GM18867 (cell line): ENCODE measurements around the gene FIGLA.
"Not testable (repeated sequence)": the region's sequence is repeated elsewhere in the genome, so short reads cannot be mapped to it uniquely, and the experiment has no call there.

Source experiments
- ATAC-seq: cut with Tn5 transposase; IDR thresholded peaks from one replicate; pipeline ENCODE4 v1.9.1; 2021; ENCODE audit warnings: mild to moderate bottlenecking, moderate library complexity; ENCODE audit not compliant: unreplicated experiment

Gene FIGLA

GRCh38 chr2:70808983-70809958 is 18.8 kb upstream of the FIGLA start:
- ATAC-seq: no peak

- no peak for ATAC-seq
Measured at GRCh38 chr2:70807828-70808118, 17.3 kb upstream of the FIGLA start.

GRCh38 chr2:70807102-70807827 is 16.8 kb upstream of the FIGLA start:
- no peak for ATAC-seq

DNA sequence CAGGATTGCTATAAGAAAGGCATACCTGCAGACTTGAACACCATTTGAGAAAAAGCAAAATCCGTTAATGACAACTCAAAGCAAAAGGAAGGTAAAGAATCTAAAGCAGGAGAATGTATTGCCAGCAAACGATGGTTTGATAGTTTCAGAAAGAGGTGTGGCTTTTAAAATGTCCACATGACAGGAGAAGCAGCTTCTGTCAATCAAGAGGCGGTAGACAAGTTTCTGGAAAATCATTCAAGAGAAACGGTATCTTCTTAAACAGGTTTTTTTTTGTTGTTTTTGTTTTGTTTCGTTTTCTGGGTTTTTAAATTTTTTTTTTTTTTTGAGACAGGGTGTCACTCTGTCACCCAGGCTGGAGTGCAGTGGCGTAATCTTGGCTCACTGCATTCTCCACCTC is 16.2 kb upstream of the FIGLA start:
- ATAC-seq: peak; percentile 65

DNA sequence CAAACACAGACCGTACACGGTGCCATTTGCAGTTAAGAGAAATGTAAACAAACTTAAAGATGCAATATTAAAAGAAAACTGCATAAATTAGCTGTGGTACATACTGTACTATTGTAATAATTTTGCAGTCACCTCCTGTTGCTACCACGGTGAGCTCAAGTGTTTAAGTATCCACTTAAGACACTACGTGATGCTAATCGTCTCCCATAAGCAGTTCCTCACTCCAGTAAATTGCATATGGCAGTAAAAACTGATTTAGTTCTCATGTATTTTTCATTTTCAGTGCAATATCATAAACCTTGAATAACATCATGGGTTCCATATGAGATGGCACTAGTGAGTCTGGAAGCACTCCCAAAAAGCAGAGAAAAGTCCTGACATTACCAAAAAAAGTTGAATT is 15.6 kb upstream of the FIGLA start:
- no peak for ATAC-seq

DNA sequence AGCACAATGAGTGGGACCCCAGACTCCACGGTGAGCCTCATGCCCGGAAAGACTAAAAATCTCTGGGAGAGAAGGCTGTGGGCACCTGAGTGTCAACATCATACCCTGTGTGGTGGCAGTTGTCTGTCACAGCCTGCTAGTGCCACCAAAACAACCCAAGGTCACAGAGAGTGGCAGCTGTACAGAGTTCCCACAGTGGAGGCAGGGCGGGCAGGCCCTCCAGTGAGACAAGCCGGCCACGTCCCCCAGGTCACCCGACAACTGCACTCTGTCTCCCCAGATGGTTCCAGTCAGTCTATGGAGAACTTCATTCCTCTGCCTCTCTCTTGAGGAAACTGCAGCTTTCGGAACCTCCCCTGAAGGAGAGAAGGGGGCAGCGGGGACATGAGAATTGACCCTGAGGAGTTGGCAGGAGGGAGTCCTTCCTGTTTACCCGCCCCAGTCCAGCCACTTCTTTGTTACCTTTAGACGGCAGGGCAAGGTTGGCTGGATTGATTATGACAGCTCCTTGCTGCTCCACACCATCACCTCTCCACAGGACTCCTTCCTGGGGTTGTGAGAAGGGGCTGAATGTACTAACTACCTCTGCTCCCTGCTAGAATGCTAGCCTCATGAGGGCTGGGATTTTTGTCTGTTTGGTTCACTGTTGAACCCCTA is 11.3 kb upstream of the FIGLA start:
- ATAC-seq: no peak

DNA sequence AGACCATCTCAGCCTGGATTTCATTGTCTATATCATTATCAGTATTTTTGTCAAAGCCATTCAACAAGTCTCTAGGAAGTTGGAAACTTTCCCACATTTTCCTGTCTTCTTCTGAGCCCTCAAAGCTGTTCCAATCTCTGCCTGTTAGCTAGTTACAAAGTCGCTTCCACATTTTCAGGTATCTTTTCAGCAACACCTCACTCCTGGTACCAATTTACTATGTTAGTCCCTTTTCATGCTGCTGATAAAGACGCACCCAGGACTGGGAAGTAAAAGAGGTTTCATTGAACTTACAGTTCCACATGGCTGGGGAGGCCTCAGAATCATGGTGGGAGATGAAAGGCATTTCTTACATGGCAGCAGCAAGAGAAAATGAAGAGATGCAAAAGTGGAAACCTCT is 9.3 kb upstream of the FIGLA start:
- no peak for ATAC-seq

DNA sequence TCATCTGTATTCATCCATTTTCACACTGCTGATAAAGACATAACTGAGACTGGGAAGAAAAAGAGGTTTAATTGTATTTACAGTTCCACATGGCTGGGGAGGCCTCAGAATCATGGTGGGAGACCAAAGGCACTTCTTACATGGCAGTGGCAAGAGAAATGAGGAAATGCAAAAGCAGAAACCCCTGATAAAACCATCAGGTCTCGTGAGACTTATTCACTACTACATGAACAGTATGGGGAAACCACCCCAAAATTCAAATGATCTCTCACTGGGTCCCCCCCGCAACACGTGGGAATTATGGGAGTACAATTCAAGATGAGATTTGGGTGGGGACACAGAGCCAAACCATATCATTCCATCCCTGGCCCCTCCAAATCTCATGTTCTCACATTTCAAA is 7.6 kb upstream of the FIGLA start:
- ATAC-seq: not testable (repeated sequence)

GRCh38 chr2:70797506-70797905 is 7.1 kb upstream of the FIGLA start:
- no peak for ATAC-seq

DNA sequence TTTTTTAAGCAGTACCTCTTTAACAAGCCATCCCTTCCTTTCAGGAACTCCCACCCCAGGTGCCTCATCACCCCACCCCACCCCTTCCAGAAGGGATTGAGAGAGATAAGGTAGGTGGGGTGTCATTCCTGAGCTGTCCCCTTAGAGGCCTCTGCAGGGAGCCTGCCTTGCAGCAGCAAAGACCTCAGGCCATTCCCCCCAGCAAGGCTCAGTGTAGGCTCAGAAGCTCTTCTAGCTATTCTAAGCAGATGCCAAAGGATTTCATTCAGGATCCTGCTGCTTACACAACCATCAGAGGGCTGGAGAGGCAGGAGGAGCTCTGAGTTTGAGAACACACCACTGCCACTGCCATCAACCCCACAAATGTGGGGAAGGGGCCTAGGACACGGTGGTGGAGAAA is 5.8 kb upstream of the FIGLA start:
- ATAC-seq: no peak

DNA sequence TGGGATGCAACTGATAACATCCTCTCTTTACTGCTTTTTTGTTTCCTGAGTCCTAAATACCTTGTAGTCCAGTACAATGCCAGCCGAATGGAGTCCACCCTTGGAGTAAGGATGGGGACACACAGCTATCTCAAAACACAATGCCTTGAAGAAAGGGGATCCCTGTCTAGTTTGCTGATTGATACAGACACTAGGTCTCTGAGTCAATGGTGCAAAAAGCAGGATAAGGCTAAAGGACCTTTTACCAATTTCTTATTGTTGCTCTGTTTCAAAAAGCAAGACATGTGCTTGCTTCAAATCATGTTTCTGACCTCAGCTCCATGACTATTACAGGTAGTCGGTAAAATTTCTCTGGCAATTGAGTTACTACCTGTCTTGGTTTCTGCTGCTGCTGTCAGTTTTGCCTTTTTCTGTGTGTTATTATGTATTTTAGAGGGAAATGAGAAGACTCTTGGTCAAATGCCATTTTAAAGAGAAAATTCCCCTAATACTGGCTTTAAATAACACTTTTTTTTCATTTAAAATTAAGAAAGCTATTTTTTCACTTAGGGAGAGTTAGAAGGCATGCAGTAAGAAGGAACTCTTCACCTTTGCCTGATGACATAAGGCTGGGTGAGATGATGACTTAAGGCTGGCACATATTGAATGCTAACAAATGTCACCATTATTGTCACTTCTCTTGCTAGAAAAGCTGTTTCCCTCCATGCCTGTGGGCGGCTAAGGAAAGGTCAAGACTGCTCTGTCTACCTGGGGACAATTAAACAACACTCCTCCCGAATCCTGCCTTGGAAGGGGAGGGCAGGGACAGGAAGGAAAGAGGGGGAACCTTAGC is 4.9 kb upstream of the FIGLA start:
- ATAC-seq: no peak

GRCh38 chr2:70793450-70793849 is 3.0 kb upstream of the FIGLA start:
- no peak for ATAC-seq

DNA sequence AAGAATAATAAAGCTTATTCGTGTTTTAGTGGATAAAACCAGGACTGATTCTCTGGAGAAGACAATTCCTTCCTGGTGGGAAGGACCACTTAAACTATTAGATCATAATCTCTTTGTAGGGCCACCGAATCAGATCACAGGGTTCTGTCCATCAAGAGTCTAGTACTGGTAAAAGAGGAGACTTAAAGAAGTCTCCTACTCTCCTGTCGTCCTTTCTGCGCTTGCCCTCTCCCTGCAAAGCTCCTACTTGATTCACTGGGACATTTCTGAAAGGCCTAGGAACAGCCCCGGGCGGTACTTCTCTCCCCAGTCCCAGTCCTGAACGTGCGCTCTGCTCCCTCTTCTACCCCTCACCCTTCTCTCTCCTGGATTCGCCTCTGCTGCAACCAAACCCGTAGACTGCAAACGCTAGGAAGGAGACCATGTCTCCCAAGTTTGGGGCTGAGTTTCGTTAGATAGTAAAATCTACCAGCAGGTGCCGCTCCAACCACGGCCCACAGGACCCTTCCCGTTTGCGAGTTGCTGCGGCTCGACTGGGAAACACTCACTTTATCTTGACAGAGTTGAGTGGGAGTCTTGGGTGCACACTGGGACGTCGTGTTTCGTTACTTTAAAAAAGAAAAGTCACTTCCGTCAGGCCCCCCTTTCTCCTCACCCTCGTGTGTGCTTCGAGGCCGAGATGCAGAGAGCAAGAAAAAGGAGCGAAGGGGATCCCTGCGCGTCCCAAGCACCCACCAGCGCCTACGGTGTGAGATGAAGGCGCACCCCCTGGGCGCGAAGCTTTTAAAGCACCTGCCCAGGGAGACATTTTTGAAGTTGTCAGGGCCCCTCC is 923 bp downstream of the FIGLA start:
- ATAC-seq: no peak

- peak; percentile 71 for ATAC-seq
Measured at GRCh38 chr2:70785137-70785911, 5.1 kb downstream of the FIGLA start.

DNA sequence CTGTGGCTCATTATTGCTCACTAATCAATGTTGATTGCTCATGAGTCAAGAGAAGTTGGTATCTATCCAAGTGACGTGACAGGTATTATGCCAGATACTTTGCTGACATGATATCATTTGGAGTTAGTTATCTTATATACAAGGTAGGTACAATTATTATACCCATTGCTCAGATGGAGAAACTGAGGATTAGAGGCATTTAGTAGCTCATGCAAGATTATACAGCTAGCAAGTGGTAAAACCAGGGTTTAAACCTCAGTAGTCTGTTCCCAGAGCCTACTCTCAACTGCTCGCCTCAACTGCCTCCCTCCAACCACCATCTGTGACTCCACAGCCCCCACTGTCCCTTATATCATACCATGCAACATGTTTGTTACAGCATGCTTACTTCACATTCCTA is 6.1 kb downstream of the FIGLA start:
- ATAC-seq: no peak

GRCh38 chr2:70779911-70780545 is 10.4 kb downstream of the FIGLA start:
- ATAC-seq: no peak

- ATAC-seq: no peak
Measured at GRCh38 chr2:70779491-70779890, 11.0 kb downstream of the FIGLA start.

GRCh38 chr2:70778676-70779075 is 11.8 kb downstream of the FIGLA start:
- ATAC-seq: no peak

GRCh38 chr2:70777450-70777849 is 13.0 kb downstream of the FIGLA start:
- ATAC-seq: no peak
